NCI-H2107 treated with DMSO at 0.1 percent for 48 hours (cell line): ENCODE measurements around the gene NRXN2.
"Not testable (repeated sequence)": the region's sequence is repeated elsewhere in the genome, so short reads cannot be mapped to it uniquely, and the experiment has no call there.

Source experiments
- DNase-seq: peaks from one replicate; lab custom pipeline; 2025; ENCODE audit not compliant: unreplicated experiment; lab: John Stamatoyannopoulos, UW

The NRXN2 gene

DNA sequence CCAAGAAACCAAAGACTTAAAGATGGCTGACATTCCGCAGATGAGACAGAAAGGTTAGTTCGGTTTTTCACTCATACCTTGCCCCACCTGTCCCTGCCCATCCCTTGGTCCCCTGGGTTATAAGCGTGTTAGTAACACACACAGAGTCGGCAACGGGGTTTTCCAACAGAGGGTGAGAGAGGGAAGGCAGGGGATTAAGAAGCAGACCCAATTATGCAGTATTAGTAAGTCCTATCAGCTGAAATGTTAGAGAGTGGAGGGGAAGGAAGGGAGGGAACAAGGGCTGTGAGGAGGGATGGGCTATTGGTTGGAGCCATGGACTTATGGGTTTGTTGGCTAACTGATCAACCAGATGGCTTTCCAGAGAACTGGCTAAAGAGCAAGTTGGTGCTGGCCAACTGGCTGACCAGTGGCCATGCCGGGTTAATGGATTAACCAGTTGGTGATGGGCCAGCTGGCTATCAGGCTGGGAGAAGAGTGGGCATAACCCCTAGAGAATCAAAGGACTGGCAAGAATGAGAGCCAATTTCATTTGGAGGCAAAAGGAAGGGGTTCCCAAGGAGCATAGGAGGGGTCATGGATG, 45.5 kb downstream of the NRXN2 start:
- DNase-seq, result no peak

DNA sequence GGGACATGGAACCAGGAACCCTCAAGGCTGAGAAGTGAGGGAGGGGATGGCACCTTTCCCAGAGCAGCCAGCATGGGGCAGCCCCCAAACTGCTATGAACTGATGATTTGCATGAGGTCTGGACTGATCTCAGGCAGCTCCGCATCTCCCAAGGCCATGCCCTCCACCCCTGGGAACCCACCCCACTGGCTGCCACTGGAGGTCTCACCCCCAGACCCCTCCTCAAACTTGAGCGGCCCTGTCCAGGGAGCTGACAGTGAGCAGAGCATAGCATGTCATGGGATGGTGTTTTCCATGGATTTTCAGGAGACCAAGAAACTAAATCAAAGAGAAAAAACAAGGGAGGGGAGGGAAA, 46.8 kb downstream of the NRXN2 start:
- DNase-seq, result no peak

DNA sequence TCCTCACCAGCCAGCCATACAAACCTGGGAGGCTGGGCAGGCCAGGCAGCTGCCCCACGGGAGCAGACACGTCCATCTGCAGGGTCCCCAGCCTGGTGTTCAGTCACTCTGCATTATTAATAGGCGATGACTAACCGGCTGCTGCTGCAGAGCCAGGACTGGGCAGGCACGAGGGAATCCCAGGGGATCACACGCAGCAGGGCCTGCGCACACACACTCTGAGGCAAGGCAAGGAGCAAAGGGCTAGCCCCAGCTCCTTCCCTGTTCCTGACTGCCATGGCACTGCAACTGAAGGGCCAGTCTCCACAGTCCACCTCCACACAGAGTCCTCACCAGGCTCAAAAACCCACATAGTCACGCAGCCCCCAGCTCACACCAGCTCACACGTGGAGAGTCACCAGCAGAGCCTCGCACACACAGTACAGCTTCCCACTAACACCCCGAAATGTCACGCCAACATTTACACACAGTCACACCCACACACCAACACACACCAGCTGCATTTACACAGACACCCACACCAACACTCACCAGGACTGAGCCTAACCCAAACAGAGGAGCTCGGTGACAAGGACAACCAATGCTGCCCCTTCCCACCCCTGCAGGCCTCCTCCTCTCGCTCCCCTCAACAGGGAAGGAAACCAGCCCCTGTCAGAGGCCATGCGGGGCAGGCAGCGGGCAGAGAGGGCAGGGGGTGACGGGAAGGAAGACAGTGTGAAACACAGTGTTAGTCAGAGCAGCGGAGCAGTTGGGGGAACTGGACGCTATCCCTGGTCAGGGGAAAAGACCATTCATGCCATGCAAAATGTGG, 47.3 kb downstream of the NRXN2 start:
- peak; percentile 29 for DNase-seq

DNA sequence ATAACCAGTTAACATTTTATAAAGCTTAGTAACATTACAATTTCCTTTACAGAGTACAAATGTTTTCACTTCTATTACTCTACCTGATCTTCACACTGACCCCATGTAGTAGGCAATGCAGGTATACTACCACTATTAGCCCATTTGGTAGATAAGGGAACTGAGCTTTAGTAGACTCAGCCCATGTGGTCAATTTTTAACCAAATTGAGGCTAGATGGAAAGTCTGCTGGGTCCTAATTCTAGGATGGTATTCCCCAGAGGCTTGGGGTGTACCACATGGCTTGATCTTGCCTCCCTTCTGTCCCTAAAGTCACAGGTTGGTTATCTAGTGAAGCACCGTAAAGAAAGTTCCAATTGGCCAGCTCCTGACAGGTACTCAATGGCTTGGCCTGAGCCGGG, 48.2 kb downstream of the NRXN2 start:
- no peak for DNase-seq

DNA sequence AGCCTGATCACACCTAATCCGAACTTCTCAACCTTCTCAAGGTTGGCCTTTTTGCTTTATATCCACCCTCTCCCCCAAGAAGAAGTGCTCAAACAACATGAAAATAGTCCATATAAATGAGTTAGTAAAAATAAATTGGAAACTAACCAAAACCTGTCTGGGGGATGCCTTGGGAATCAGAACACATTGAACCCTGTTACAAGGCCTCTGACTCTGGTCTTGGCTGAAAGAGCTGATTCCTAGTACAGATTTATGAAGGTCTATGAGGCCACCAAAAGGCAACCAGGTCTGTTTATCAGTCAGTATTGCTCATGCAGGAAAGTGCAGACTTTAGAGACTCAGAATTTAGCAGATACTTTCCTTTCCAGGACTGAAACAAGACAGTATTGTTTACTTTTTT, 49.7 kb downstream of the NRXN2 start:
- no peak for DNase-seq

DNA sequence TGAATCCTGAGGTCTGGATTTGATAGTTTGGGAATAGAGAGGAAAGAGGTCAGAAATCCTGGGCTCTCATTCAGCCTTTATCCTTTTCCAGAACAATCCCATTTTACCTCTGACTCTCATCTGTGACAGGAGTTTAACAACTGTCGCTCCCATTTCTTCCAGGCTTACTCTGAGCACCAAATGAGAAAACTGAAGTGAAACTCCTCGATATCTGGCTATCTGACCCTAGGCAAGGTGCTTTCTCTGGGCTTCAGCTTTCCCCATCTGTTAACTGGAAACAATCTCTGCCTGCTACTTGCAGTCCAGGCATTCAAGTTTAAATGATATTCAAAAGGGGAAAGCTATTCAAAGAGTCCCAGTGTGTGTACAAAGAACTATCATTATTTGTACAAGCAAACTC, 50.1 kb downstream of the NRXN2 start:
- DNase-seq, result no peak

DNA sequence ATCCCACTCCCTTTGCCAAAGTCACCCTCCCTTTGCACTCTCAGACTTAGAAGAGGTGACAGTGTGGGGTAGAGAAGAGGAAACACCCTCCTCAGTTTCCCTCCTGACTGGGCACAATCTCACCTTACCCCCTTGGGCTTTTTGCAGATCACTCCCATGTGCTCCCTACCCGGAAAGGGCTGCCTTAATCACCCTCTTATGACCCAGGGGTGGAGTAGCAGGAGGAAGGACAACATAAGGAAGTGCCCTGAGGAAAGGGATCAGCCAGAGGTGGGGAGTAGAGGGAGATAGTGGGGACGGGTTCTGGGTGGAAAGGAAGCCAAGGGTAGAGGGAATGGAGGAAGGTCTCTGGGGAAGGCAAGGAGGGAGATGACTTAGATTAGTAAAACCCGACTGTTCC, 52.0 kb downstream of the NRXN2 start:
- no peak for DNase-seq

DNA sequence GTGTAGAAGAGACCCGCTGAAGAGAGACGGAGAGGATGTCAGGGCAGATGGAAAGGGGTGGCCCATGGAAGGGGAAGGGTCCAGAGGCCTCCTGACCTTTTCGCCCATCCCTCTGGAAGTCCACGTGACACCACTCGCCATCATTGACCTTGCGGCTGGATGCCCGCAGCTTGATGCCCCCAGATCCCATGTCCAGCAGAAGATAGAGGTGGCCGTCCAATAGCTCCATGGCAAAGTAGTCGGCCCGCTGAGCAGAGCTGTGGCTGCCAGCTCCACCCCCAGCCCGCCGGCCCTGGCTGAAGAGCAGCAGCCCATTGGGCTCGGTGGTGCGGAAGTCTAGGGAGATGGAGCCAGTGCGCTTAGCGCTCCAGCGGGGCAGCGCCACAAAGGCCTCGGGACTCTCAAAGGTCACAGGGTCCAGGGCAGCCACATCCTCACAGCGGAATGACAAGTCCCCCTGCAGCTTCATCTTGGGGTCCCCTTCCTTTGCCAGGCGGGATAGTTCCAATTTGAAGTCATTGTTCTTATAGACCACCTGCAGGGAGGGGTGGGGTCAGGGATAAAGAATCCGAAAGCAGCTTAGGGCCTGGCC, 55.7 kb downstream of the NRXN2 start:
- DNase-seq, result no peak

DNA sequence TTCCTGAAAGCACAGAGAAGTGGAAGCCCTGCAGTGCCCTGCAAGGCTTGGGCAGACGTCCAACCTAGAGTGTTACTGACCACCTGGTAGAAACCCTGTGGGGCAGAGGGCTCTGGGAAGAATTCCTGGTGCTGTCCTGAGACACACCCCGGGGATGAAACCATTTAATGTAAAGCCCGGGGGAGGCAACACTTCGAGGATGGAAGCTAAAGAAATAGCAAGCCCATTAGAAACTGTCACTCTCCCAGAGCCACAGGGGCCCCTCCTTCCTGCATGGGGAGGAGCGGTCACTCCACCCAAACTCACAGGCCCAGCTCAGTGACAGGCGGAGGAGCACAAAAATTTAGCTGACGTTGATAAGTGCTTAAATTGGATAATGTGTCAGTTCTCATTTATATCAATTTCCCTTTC, 57.6 kb downstream of the NRXN2 start:
- DNase-seq, result no peak

DNA sequence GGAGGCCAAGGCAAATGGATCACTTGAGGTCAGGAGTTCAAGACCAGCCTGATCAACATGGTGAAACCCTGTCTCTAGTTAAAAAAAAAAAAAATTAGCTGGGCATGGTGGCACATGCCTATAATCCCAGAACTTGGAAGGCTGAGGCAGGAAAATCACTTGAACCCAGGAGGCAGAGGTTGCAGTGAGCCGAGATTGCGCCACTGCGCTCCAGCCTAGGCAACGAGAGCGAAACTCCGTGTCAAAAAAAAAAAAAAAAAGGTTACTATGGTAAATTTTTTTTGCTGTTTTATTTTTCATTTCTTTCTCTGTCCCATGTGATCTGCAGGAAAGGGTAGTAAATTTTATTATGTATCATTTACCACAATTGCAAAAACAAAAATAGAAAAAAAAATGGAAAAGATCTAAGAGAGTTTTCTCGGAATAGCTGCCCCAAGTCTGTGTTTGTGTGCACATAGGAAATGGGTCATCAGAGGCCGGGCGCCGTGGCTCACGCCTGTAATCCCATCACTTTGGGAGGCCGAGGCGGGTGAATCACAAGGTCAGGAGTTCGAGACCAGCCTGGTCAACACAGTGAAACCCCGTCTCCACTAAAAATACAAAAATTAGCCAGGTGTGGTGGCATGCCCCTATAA, 58.6 kb downstream of the NRXN2 start:
- not testable (repeated sequence) for DNase-seq

DNA sequence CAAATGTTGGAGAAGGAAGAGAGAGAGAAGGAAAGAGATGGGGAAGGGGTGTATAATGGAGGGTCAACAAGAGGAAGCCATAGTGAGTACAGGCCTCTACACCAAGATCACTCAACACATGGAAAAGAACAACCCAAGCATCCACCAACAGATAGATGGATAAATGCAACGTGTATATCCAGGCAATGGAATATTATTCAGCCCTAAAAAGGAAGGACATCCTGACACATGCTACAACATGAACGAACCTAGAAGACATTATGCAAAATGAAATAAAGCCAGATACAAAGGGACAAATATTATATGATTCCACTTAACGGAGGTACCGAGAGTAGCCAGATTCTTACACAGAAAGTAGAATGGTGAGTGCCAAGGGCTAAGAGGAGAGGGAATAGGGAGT, 59.3 kb downstream of the NRXN2 start:
- no peak for DNase-seq

DNA sequence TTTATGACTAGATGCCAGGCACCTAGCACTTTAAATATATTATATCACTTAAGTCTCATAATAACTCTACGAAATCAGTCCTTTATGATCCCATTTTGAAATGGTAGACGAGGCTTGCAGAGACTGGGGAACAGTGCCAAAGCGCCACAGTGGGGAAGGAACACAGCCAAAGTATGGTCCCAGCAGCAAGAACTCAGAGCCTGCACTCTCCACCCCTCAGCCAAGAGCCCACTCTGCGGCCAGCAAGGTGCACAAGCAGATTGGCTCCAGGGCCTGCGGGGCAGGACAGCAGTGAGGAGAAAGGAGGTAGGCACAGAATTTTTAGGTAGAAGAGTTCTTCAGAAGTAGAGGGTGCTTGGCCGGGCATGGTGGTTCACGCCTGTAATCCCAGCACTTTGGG, 61.4 kb downstream of the NRXN2 start:
- DNase-seq, result no peak

DNA sequence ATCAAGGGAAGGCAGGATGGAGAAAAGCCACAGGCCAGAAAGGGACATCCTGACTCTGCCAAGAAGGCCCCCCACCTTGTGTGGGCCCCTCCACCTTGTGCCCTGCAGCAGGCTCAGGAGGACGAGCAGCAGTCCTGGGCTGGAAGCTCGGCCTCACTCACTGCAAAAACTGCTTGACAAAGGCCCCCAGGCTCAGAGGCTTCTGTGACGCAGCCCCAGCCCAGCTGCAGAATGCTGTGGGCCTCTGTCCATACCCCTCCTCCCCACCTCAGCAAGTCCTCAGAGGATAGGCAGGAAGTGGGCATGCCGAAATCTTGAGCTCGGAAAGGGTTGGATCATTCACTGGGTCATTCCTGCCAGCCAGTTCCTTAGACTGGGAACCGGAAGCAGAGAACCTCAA, 61.9 kb downstream of the NRXN2 start:
- no peak for DNase-seq

DNA sequence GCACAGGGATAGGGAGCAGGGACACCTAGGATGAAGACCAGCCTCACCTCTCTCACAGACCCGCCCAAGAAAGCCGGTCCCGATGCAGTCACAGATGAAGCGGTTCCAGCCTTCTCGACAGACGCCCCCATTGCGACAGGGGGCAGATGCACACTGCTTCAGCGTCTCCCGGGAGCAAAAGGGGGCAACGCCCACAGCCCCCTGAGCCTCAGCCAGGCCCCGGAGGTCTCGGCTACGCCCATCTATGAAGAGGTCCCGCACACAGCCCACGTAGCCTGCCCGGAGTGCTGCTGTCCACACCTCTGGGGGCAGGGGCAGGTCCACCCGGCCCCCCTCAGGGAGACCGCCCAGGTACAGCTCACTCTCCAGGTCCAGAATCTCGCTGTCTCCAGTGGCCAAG, 62.3 kb downstream of the NRXN2 start:
- no peak for DNase-seq

DNA sequence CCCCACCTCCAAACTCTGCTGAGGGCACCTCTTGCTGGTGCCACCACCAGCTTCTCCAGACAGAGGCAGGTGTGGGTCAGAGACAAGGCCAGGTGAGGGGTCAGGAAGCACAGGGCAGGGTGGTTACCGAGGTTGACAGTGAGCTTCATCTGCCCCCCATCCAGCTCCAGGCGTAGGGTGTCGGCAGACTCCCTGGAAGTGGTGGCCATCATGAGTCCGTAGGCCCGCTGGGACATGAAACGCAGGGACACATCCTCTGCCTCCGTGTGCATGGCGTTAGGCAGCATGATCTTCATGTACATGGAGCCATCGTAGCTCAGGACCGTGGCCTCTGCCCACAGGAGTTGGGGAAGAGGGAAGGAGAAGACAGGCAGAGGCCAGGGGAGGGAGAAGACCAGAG, 62.8 kb downstream of the NRXN2 start:
- DNase-seq, result no peak

DNA sequence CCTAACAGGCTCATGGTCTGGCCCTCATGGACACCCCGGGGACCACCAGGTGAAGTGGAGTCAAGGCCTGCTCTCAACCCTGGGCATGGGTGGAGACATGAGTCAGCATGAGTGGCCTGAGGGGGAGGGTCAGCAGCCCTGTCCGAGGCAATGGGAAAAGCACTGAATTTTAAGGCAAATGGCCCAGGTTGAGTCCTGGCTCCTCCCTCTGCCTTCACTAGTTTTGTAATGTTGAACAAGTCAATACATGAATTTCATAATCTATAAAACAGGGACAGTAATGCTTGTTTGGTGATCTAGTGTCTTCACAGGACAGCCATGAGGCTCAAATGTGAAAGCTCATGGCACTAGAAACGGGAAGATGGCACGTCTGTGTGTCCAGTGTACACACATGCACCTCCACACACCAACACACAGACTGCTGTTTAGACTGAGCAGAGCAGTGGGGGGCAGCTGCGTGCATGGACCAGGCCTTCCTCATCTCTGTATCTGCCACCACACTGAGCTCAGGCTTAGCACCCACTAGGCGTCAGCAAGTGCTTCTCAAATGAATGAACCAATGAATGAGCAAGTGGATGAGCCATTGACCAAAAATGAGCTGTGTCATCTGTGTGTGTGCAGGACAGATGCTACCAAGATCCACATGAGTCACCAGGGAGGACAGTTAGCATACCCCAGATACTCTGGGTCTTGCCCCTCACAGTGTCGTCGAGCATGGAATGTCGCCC, 63.4 kb downstream of the NRXN2 start:
- no peak for DNase-seq

DNA sequence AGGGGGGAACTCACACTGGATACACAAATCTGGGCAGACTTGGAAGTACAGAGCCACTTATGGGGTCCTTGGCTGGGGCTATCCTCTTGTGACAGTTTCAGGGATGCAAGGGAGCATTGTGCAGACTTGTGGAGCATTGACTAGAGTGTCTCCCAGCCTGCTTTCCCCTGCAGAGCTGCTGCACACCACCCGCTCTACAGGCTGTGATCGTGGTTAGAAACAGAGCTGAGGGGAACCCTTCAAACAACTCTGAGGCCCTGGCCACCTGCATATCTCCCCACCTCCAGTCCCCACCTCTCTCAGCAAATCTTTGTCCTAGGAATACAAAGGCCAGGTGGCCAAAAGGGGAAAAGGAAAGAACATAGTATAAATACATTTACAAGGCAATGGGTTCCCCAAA, 64.7 kb downstream of the NRXN2 start:
- no peak for DNase-seq

DNA sequence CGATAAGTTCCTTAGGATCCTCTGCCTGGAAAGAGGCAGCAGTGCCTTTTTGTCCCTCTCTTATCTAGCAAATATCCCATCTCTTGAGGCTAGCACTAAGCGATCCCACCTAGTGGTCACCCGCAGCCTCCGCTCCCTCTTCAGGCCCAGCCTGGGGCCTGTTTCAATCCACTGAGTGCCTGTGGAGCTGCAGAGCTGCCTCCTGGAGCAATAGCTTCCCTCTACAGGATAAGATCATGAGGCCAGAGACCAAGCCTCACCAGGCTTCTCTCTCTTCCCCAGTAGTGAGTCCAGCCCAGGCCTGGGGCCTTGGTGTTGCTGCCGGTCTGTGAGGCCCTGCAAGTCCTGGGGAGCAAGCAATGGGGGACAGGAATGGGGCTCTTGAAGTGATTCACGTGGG, 66.1 kb downstream of the NRXN2 start:
- DNase-seq, result no peak

DNA sequence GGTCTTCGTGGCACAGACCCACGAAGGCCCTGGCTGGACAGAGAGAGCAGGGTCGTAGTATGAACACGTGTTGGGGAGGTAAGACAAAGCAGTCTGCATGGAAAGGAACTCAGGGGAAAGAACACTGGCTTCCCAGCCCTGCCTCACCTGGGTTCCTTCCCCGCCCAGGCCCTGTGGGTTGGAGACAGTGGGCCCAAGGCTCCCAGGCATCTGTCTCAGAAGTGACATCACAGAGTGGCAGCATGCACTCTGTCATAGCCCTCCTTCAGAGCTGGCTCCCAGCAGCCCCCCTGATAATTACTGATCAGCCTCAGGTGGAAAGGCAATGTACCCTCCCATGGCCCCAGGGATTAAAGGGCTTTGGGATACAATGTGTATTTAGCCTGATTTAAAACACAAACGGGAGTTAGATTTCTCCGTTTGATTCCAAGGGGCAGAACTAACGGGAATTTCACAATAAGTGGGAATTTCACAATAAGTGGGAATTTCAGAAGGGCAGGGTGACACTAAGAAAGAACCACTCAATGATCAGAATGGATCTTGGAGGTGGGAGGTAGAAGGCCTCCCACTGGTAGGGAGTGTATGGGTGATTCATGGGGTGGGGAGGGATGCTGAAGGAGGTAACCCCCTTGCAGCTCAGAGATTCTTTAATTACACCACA, 66.9 kb downstream of the NRXN2 start:
- DNase-seq, result no peak

DNA sequence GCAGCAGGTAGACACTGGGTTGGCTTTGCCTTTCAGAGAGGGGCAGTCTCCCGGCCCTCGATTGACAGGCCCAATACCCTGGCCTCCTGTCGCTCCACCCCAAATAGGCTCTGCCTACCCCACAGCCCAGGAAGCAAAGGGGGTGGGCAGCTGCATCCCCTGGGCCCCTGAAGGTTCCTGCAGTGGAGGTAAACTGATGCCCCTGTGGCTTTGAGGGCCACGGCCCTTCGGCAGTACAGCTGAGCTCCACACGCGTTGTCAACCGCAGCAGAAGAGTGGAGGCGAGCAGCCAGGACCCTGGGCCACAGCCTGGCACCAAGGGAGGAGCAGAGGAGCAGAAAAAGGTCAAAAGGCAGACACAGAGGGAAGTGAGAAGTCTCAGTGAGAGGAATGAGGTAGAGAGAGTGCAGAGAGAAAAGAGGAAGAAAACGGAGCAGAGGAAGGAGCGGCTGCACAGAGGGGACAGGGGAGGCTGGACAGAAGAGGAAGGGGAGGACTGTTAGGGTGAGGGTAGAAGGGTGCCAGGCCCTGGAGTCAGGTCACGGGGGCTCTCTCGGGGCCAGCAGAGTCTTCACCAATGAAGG, 67.9 kb downstream of the NRXN2 start:
- no peak for DNase-seq

DNA sequence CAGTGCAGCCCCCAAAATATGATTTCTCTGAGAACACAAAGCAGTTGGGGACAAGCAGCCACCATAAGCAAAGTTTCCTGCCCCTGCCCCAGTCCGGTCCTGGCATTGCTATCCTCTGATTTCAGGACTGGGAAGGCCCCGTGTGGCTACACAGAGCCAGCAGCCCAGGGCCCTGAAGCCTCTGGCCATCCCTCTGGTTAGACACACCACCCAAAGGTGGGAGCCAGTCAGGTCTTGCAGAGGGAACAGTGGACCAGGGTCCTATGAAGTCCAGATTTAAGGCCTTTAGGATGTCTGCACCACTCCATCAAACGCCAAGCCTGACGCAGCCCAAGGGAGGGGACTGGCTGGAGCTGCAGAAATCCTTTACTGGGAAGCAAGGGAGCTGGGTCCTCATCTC, 68.6 kb downstream of the NRXN2 start:
- no peak for DNase-seq
